Naive thymus-derived CD8-positive, alpha-beta T cell (primary cell): Measurements from ENCODE around the gene LHX3. TPM values are rescaled to one million over a fixed set of nuclear protein-coding genes. Genes with fewer than 3 reads are reported as not detected.

Experiments
- ATAC-seq, 2 donors: fragments of 150-1000 bp; cut with Tn5 transposase in 1 of 2; sonication (Bioruptor Pico), chemical (Tn5 transposase) in 1 of 2; 1 replicate in 1 of 2; 2 replicates in 1 of 2; pipeline ENCODE4 v1.10.0; 2021; ENCODE audit warnings: mild to moderate bottlenecking in 2 of 2, moderate library complexity in 2 of 2
- POLR2A ChIA-PET: fragments of 350-600 bp; sonication (Branson Sonifier 250); formaldehyde crosslinking; loops from one replicate; lab custom pipeline; 2021; ENCODE audit warnings: antibody characterized with exemption; lab: Charles Lee
- DNase-seq, 10 donors: peaks; one replicate each; pipeline versions ENCODE4 v3.0.0 to v3.0.0-alpha.2; 2020 to 2022
- H3K27ac Mint-ChIP-seq, 10 donors: one replicate each; pipeline ENCODE4 v1.8.0; 2020 to 2022; ENCODE audit warnings: mild to moderate bottlenecking in 10 of 10, mixed read lengths in 10 of 10, moderate library complexity in 4 of 10, inconsistent platforms in 1 of 10
- H3K27me3 Mint-ChIP-seq, 5 donors: one replicate each; pipeline ENCODE4 v1.8.0; 2021 to 2022; ENCODE audit warnings: mixed read lengths in 5 of 5
- H3K36me3 Mint-ChIP-seq, 3 donors: one replicate each; pipeline ENCODE4 v1.8.0; 2020 to 2022; ENCODE audit warnings: mixed read lengths in 3 of 3, mild to moderate bottlenecking in 2 of 3, inconsistent platforms in 1 of 3
- H3K4me1 Mint-ChIP-seq, 4 donors: one replicate each; pipeline ENCODE4 v1.8.0; 2021 to 2022; ENCODE audit warnings: mixed read lengths in 4 of 4
- H3K4me3 Mint-ChIP-seq, 10 donors: one replicate each; pipeline ENCODE4 v1.8.0; 2020 to 2022; ENCODE audit warnings: mild to moderate bottlenecking in 10 of 10, mixed read lengths in 10 of 10, moderate library complexity in 6 of 10, inconsistent platforms in 1 of 10
- H3K9me3 Mint-ChIP-seq, 9 donors: one replicate each; pipeline ENCODE4 v1.8.0; 2020 to 2022; ENCODE audit warnings: mixed read lengths in 9 of 9, mild to moderate bottlenecking in 3 of 9, inconsistent platforms in 1 of 9, moderate library complexity in 1 of 9
- polyA plus RNA-seq, 3 donors: library from polyadenylated mRNA; unstranded; fragments of 300-500 nt; fragmentation: Illumina TruSeq; gene quantifications; one replicate each; pipeline ENCODE4 v1.2.3, GENCODE V29; 2021
- total RNA-seq, 8 experiments: library from RNA in 2 of 8; stranded (reverse) in 2 of 8; gene quantifications; one replicate each; pipeline ENCODE4 v1.2.3 and lab custom pipeline; 2021 to 2026

The LHX3 gene
- total and polyA plus RNA-seq, 5 experiments from 2014 or later: not detected

- no peak overlapping the region for H3K4me3 Mint-ChIP-seq
- no peak overlapping the region for H3K27ac Mint-ChIP-seq
- POLR2A ChIA-PET: no interaction called here
- ATAC-seq: no peak
- no peaks in the 10 kb centered on the region for H3K4me1 Mint-ChIP-seq
- DNase-seq: no peak
- no peaks in the 10 kb centered on the region for H3K9me3 Mint-ChIP-seq
- peaks cover 4 to 31% (median 13%) of the 10 kb centered on the region in 5 donors for H3K27me3 Mint-ChIP-seq
- no peaks in the 10 kb centered on the region for H3K36me3 Mint-ChIP-seq
Measured at GRCh38 chr9:136171801-136172411, 33.0 kb downstream of the LHX3 start.

GRCh38 chr9:136171009-136171800 lies 33.7 kb downstream of the LHX3 start:
- POLR2A ChIA-PET: no interaction called here
- Mint-ChIP-seq H3K4me3 (no peak overlapping the region), H3K9me3 (no peaks in the 10 kb centered on the region), H3K27ac (no peak overlapping the region), H3K27me3 (peaks cover 6 to 31% (median 13%) of the 10 kb centered on the region in 5 donors), H3K4me1 (no peaks in the 10 kb centered on the region), H3K36me3 (no peaks in the 10 kb centered on the region)
- ATAC-seq (no peak), DNase-seq (no peak)

- POLR2A ChIA-PET: no interaction called here
- H3K9me3 Mint-ChIP-seq: no peaks in the 10 kb centered on the region
- DNase-seq (peak in 8 of 10 donors; percentile 29 to 47 (median 40)), ATAC-seq (peak; percentile 57 to 71)
- no peak overlapping the region for H3K4me3 Mint-ChIP-seq
- H3K27me3 Mint-ChIP-seq: peaks cover 6 to 31% (median 13%) of the 10 kb centered on the region in 5 donors
- no peaks in the 10 kb centered on the region for H3K4me1 Mint-ChIP-seq
- no peak overlapping the region for H3K27ac Mint-ChIP-seq
- H3K36me3 Mint-ChIP-seq: no peaks in the 10 kb centered on the region
Measured at GRCh38 chr9:136170006-136170901, 34.7 kb downstream of the LHX3 start.

GRCh38 chr9:136169495-136169894 lies 35.4 kb downstream of the LHX3 start:
- H3K36me3 Mint-ChIP-seq: no peaks in the 10 kb centered on the region
- peaks cover 6 to 31% (median 15%) of the 10 kb centered on the region in 5 donors for H3K27me3 Mint-ChIP-seq
- POLR2A ChIA-PET: no interaction called here
- H3K9me3 Mint-ChIP-seq: no peaks in the 10 kb centered on the region
- ATAC-seq (no peak), DNase-seq (no peak)
- no peak overlapping the region for H3K4me3 Mint-ChIP-seq
- H3K27ac Mint-ChIP-seq: no peak overlapping the region
- H3K4me1 Mint-ChIP-seq: no peaks in the 10 kb centered on the region

GRCh38 chr9:136163248-136163850 lies 41.6 kb downstream of the LHX3 start:
- H3K36me3 Mint-ChIP-seq: peaks cover 0 to 4% (median 3%) of the 10 kb centered on the region in 3 donors
- H3K27me3 Mint-ChIP-seq: peaks cover 2 to 7% (median 3%) of the 10 kb centered on the region in 5 donors
- H3K27ac Mint-ChIP-seq: no peak overlapping the region
- peaks cover 0 to 9% (median 3%) of the 10 kb centered on the region in 9 donors for H3K9me3 Mint-ChIP-seq
- POLR2A ChIA-PET: no interaction called here
- no peak for DNase-seq
- ATAC-seq: no peak
- H3K4me1 Mint-ChIP-seq: no peaks in the 10 kb centered on the region
- no peak overlapping the region for H3K4me3 Mint-ChIP-seq

GRCh38 chr9:136160995-136161610 lies 43.8 kb downstream of the LHX3 start:
- peaks cover 0 to 4% (median 3%) of the 10 kb centered on the region in 3 donors for H3K36me3 Mint-ChIP-seq
- POLR2A ChIA-PET: no interaction called here
- peaks cover 0 to 6% (median 3%) of the 10 kb centered on the region in 5 donors for H3K27me3 Mint-ChIP-seq
- no peak overlapping the region for H3K27ac Mint-ChIP-seq
- H3K9me3 Mint-ChIP-seq: peaks cover 0 to 9% (median 3%) of the 10 kb centered on the region in 9 donors
- H3K4me3 Mint-ChIP-seq: no peak overlapping the region
- no peak for ATAC-seq
- DNase-seq: no peak
- no peaks in the 10 kb centered on the region for H3K4me1 Mint-ChIP-seq

- ATAC-seq (no peak), DNase-seq (no peak)
- H3K4me1 Mint-ChIP-seq: peaks cover 0 to 2% (median 0%) of the 10 kb centered on the region in 4 donors
- no peak overlapping the region for H3K4me3 Mint-ChIP-seq
- H3K27ac Mint-ChIP-seq: no peak overlapping the region
- H3K27me3 Mint-ChIP-seq: peaks cover 1 to 6% (median 4%) of the 10 kb centered on the region in 5 donors
- peaks cover 0 to 9% (median 3%) of the 10 kb centered on the region in 9 donors for H3K9me3 Mint-ChIP-seq
- POLR2A ChIA-PET: no interaction called here
- H3K36me3 Mint-ChIP-seq: peaks cover 0 to 4% (median 3%) of the 10 kb centered on the region in 3 donors
Measured at GRCh38 chr9:136160381-136160841, 44.5 kb downstream of the LHX3 start.

- Mint-ChIP-seq H3K4me3 (no peak overlapping the region), H3K27me3 (peaks cover 3 to 10% (median 6%) of the 10 kb centered on the region in 5 donors), H3K27ac (no peak overlapping the region), H3K9me3 (peaks cover 0 to 9% (median 3%) of the 10 kb centered on the region in 9 donors), H3K4me1 (peaks cover 0 to 2% (median 0%) of the 10 kb centered on the region in 4 donors), H3K36me3 (peaks cover 0 to 4% (median 3%) of the 10 kb centered on the region in 3 donors)
- DNase-seq (no peak), ATAC-seq (no peak)
- POLR2A ChIA-PET: no interaction called here
Measured at GRCh38 chr9:136159851-136160250, 45.1 kb downstream of the LHX3 start.

GRCh38 chr9:136157477-136158265 lies 47.3 kb downstream of the LHX3 start:
- peaks cover 2 to 12% (median 6%) of the 10 kb centered on the region in 5 donors for H3K27me3 Mint-ChIP-seq
- no peaks in the 10 kb centered on the region for H3K36me3 Mint-ChIP-seq
- DNase-seq (no peak), ATAC-seq (no peak)
- peaks cover 0 to under 1% (median 0%) of the 10 kb centered on the region in 9 donors for H3K9me3 Mint-ChIP-seq
- H3K27ac Mint-ChIP-seq: no peak overlapping the region
- H3K4me1 Mint-ChIP-seq: peaks cover 0 to 2% (median 0%) of the 10 kb centered on the region in 4 donors
- POLR2A ChIA-PET: no interaction called here
- H3K4me3 Mint-ChIP-seq: no peak overlapping the region

- H3K27me3 Mint-ChIP-seq: peaks cover 2 to 12% (median 6%) of the 10 kb centered on the region in 5 donors
- POLR2A ChIA-PET: no interaction called here
- no peak overlapping the region for H3K4me3 Mint-ChIP-seq
- peaks cover 0 to 2% (median 0%) of the 10 kb centered on the region in 4 donors for H3K4me1 Mint-ChIP-seq
- no peak overlapping the region for H3K27ac Mint-ChIP-seq
- no peak for DNase-seq
- no peak for ATAC-seq
- no peaks in the 10 kb centered on the region for H3K9me3 Mint-ChIP-seq
- no peaks in the 10 kb centered on the region for H3K36me3 Mint-ChIP-seq
Measured at GRCh38 chr9:136156209-136157120, 48.5 kb downstream of the LHX3 start.
